22Rv1 (cell line): ENCODE measurements around the gene PASK.

Experiments used
- H3K27ac ChIP-seq: fragments of 450-650 bp; 2 replicates; pipeline ENCODE4 v1.5.1; 2017
- CTCF ChIP-seq: fragments of 450-650 bp; IDR thresholded peaks from 2 replicates; pipeline ENCODE4 v1.5.1; 2017; ENCODE audit warnings: mild to moderate bottlenecking
- ZFX ChIP-seq: fragments of 450-650 bp; IDR thresholded peaks from 2 replicates; pipeline ENCODE4 v1.6.1; 2017; ENCODE audit warnings: antibody characterized with exemption, borderline replicate concordance

The PASK gene

GRCh38 chr2:241153616-241154015 lies 4.3 kb upstream of the PASK start:
- TF ChIP-seq CTCF (no peak), ZFX (no peak)
- H3K27ac ChIP-seq = no peak overlapping the region

- 0 out of 2 replicates have a peak overlapping the region, but pooled peaks have one; percentile 88 for H3K27ac ChIP-seq
- TF ChIP-seq ZFX = no peak
- TF ChIP-seq CTCF = no peak
Measured at GRCh38 chr2:241151934-241152660, 2.8 kb upstream of the PASK start.

GRCh38 chr2:241150660-241151530 lies 1.6 kb upstream of the PASK start:
- no peak for TF ChIP-seq CTCF
- no peak for TF ChIP-seq ZFX
- peak overlapping the region; percentile 88 for H3K27ac ChIP-seq

GRCh38 chr2:241149925-241150659 lies 820 bp upstream of the PASK start, which contains the start of gene PPP1R7:
PPP1R7 (plus strand) TSS chr2:241150467; CDS start chr2:241150496, 29 bp downstream.
- TF ChIP-seq ZFX (no peak), CTCF (no peak)
- peak within 1 kb of the TSS; percentile 88 for H3K27ac ChIP-seq

GRCh38 chr2:241149675-241149924 lies 328 bp upstream of the PASK start:
- peak overlapping the region; percentile 88 for H3K27ac ChIP-seq
- TF ChIP-seq ZFX = no peak
- no peak for TF ChIP-seq CTCF

GRCh38 chr2:241148239-241148638 lies 1.0 kb downstream of the PASK start:
- TF ChIP-seq ZFX (no peak), CTCF (no peak)
- H3K27ac ChIP-seq = peak overlapping the region; percentile 88
